Psoas muscle (tissue), 8 donors: Measurements from ENCODE around the gene FDX1. TPM values are rescaled to one million over a fixed set of nuclear protein-coding genes. Genes with fewer than 3 reads are reported as not detected.
A peak's percentile ranks its signal among the peaks of the same experiment; 100 is the strongest.

Experiments used
- ATAC-seq, 4 donors: fragments of 200-7000 bp; cut with Tn5 transposase; one replicate each; pipeline ENCODE4 v1.9.1; 2020; ENCODE audit warnings: moderate library complexity in 3 of 4, mild to moderate bottlenecking in 2 of 4
- DNase-seq, 2 donors: peaks; one replicate each; pipeline ENCODE4 v3.0.0-alpha.2; 2020
- H3K27ac ChIP-seq: fragments of 200-600 bp; one replicate; pipeline ENCODE4 v1.8.0; 2022
- H3K27me3 ChIP-seq, 3 donors: fragments of 200-600 bp in 1 of 3; one replicate each; pipeline versions ENCODE4 v1.6.1 to v1.8.0; 2013 to 2022; ENCODE audit warnings: low read length in 2 of 3, mild to moderate bottlenecking in 2 of 3, moderate library complexity in 1 of 3; ENCODE audit not compliant: insufficient read depth in 3 of 3
- H3K36me3 ChIP-seq, 2 donors: fragments of 200-600 bp in 1 of 2; one replicate each; pipeline versions ENCODE4 v1.6.1 to v1.8.0; 2013 to 2022; ENCODE audit warnings: low read depth in 1 of 2, mild to moderate bottlenecking in 1 of 2, moderate library complexity in 1 of 2; ENCODE audit not compliant: insufficient read depth in 1 of 2
- H3K4me1 ChIP-seq: fragments of 200-600 bp; one replicate; pipeline ENCODE4 v1.8.0; 2022
- H3K4me3 ChIP-seq: fragments of 200-600 bp; one replicate; pipeline ENCODE4 v1.8.0; 2022; ENCODE audit warnings: mild to moderate bottlenecking
- H3K9me3 ChIP-seq: fragments of 200-600 bp; one replicate; pipeline ENCODE4 v1.8.0; 2022
- WGBS, 3 donors: extraction: QIAGEN DNeasy Blood & Tissue Kit; methylation state at CpG; one replicate each; pipeline versions ENCODE4 v1.1.6 to v1.1.7; 2013; 5-methylcytosine and 5-hydroxymethylcytosine counted together
- intact Hi-C, 2 donors: fragments of 100-400 bp; cut with DNase I; formaldehyde crosslinking; loops; one replicate each; pipeline versions ENCODE4 v1.11.0 to v1.14.2; 2022
- polyA plus RNA-seq, 3 donors: library from polyadenylated mRNA; stranded (reverse); fragments of 200-250 nt; gene quantifications; one replicate each; pipeline ENCODE4 v1.2.3, GENCODE V29; 2013
- total RNA-seq, 4 donors: library from RNA; stranded (reverse); fragmentation: NEBNext Ultra II Directional in 2 of 4; extraction: Animal tissue kit (Norgen Biotek cat#: 25700) in 2 of 4; gene quantifications; one replicate each; pipeline versions ENCODE4 v1.2.1 to v1.2.4, GENCODE V29; 2021 to 2023
- TF ChIP-seq, protein P1 (sequence below): fragments of 200-600 bp; IDR thresholded peaks from one replicate; pipeline ENCODE4 v1.8.0; 2022; ENCODE audit warnings: antibody characterized with exemption
- donor health status: healthy with polysubstance abuse.
- donor health status: DM: no; HTN: no; CAD: no; lungs with moderate emphysema.
- donor health status: Bipolar disorder and iron deficiency.
- donor health status: healthy.
- donor health status: DM: yes; HTN: yes; CAD: no.
- donor health status: DM: no; HTN: no; CAD: no.
- donor health status: DM: no; HTN: no; CAD: no.
- donor health status: DM: yes; HTN: yes; CAD: no.

FDX1 gene
- total and polyA plus RNA-seq, 7 donors: 13.6 to 23.7 (median 15.2) TPM

DNA sequence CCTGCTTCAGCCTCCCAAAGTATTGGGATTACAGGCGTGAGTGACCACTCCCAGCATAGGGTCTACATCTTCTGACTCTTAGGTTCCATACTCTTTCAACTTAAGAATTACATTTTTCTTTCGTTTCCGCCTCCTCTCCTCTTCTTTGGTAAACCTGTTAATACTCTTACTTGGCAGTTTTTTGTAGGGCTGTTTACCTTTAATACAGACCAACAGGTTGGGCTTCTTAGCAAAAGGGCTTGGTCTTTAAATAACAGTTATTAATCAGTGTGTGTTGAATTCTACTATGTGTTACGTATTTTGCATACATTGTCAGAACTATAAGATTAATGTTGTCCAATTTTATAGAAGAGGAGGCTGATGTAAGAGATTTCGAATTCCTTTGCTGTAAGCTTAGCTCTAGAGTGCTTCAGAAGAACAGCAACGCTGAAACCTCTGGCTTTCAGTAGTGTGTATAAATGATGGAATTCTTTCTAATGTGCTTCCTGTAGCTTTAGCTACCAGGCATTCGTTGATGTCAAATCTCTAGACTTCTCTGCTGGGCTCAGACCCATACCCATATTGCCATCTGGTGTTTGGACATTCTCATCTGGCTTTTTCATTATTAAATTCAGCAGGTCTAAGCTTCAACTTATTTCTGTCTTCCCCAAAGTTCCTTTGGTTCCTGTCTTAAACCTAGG, 3.1 kb downstream of the FDX1 start:
- 75 to 81% (median 76%) methylated on average over 7 of the region's 7 CpGs for WGBS, 3 donors
- no peak for ATAC-seq
- intact Hi-C loops: loop anchor here (2.0 to 5.0 kb wide), 4 partner anchors 56 to 232 kb away; partner anchors contain the start of gene RDX (in 1 of the 2)
- Histone ChIP-seq H3K4me3 (no peak overlapping the region), H3K36me3 (peaks cover 0 to 7% of the 10 kb centered on the region in 2 donors), H3K27me3 (no peaks in the 10 kb centered on the region), H3K4me1 (peaks cover 54% of the 10 kb centered on the region), H3K27ac (no peak overlapping the region), H3K9me3 (no peaks in the 10 kb centered on the region)
- DNase-seq: no peak
- TF ChIP-seq, protein P1, sequence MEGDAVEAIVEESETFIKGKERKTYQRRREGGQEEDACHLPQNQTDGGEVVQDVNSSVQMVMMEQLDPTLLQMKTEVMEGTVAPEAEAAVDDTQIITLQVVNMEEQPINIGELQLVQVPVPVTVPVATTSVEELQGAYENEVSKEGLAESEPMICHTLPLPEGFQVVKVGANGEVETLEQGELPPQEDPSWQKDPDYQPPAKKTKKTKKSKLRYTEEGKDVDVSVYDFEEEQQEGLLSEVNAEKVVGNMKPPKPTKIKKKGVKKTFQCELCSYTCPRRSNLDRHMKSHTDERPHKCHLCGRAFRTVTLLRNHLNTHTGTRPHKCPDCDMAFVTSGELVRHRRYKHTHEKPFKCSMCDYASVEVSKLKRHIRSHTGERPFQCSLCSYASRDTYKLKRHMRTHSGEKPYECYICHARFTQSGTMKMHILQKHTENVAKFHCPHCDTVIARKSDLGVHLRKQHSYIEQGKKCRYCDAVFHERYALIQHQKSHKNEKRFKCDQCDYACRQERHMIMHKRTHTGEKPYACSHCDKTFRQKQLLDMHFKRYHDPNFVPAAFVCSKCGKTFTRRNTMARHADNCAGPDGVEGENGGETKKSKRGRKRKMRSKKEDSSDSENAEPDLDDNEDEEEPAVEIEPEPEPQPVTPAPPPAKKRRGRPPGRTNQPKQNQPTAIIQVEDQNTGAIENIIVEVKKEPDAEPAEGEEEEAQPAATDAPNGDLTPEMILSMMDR: no peak

DNA sequence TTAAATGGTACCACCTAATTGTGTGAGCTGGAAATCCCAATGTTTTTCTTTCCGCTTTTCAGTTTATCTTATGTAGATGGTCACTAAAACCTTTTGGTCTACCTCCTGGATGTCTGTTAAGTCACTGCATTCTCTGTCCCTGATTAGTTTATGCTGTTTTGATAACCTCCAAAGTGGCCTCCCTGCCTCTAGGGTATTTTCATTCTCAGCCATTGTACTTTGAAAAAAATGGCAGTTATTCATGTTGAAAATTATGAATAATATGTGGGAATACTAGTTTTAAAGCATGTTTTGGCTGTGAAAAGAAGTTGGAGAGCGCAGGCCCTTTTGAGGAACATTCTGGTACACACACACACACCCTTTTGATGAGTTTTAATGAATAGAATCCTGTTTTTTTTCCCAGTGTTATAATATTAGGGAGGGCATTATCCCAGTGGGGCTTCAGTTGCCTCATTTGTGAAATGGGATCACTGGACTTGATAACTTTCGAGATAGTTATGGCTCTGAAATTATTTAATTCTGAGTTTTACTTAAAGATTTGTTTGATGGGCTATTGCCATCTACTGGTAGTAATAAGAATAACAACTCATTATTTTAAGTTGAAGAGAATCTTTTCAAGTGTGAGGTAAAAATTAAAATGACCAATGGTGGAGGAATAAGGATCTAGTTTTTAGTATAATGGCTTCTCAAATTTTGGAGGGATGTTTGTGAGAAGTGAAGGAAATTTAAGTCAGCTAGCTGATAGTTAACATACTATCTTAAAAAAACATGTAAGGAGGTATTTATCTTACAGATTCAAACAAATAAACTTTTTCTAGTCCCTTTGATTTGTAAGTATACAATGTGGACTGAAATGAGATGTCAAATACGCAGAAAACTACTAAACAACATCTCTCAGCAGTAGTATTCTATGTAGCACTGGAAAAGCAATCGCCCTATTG, 3.9 kb downstream of the FDX1 start:
- Histone ChIP-seq H3K9me3 (no peaks in the 10 kb centered on the region), H3K36me3 (peaks cover 0 to 8% of the 10 kb centered on the region in 2 donors), H3K27ac (no peak overlapping the region), H3K4me1 (peaks cover 54% of the 10 kb centered on the region), H3K4me3 (no peak overlapping the region), H3K27me3 (no peaks in the 10 kb centered on the region)
- WGBS, 3 donors: 68 to 73% (median 70%) methylated on average over 5 of the region's 5 CpGs
- intact Hi-C loops: loop anchor here (2.0 to 5.0 kb wide), 4 partner anchors 56 to 233 kb away; partner anchors contain the start of gene RDX (in 1 of the 2)
- ATAC-seq (no peak), DNase-seq (no peak)
- TF ChIP-seq, protein P1: peak; percentile 69

DNA sequence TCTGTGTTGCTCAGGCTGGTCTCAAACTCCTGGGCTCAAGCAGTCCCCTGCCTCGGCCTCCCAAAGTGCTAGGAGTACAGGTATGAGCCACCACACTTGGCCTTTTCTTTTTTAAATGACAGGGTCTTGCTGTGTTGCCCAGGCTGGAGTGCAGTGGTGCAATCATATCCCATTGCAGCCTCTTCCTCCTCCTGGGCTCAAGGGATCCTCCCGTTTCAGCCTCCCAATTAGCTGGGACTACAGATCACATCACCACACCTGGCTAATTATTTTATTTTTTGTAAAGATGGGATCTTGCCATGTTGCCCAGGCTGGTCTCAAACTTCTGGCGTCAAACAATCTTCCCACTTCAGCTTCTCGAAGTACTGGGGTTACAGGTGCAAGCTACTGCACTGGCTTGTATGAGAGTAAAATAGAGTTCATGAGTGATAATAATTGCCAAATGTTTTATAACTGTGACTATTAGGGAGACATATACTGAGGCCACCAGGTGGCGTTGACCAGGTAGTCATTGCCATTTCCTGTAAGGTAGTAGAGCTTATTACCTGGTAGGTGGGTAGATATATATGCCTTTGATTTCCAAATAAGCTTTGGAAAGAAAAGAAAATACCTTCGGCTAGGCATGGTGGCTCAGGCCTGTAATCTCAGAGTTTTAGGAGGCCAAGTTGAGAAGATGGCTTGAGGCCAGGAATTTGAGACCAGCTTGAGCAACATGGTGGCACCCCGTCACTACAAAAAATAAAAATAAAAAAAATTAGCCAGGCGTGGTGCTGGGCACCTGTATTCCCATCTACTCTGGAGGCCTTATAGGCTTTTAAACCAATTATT, 5.4 kb downstream of the FDX1 start:
- Histone ChIP-seq H3K36me3 (peaks cover 0 to 16% of the 10 kb centered on the region in 2 donors), H3K4me3 (peak overlapping the region; percentile 2), H3K27ac (peak overlapping the region; percentile 64), H3K9me3 (no peaks in the 10 kb centered on the region), H3K4me1 (peaks cover 54% of the 10 kb centered on the region), H3K27me3 (no peaks in the 10 kb centered on the region)
- intact Hi-C loops: loop anchor here (5.0 kb wide), 3 partner anchors 58 to 233 kb away; partner anchors contain the start of gene RDX (in 1 of the 2)
- TF ChIP-seq, protein P1: no peak
- whole genome bisulfite sequencing, 3 donors: 71 to 81% (median 72%) methylated on average over 8 of the region's 8 CpGs
- ATAC-seq (peak in 3 of 4 donors; percentile 44 to 64 (median 46)), DNase-seq (no peak)
